HL-60/S4 (cell line): ENCODE results near the gene PXDC1.

Source experiments
- in situ Hi-C: fragments of 300-500 bp; cut with MboI; formaldehyde crosslinking; loops from 2 replicates; pipeline ENCODE4 v1.14.3; 2022; ENCODE audit warnings: low sequenced_read_pairs

Gene PXDC1

DNA sequence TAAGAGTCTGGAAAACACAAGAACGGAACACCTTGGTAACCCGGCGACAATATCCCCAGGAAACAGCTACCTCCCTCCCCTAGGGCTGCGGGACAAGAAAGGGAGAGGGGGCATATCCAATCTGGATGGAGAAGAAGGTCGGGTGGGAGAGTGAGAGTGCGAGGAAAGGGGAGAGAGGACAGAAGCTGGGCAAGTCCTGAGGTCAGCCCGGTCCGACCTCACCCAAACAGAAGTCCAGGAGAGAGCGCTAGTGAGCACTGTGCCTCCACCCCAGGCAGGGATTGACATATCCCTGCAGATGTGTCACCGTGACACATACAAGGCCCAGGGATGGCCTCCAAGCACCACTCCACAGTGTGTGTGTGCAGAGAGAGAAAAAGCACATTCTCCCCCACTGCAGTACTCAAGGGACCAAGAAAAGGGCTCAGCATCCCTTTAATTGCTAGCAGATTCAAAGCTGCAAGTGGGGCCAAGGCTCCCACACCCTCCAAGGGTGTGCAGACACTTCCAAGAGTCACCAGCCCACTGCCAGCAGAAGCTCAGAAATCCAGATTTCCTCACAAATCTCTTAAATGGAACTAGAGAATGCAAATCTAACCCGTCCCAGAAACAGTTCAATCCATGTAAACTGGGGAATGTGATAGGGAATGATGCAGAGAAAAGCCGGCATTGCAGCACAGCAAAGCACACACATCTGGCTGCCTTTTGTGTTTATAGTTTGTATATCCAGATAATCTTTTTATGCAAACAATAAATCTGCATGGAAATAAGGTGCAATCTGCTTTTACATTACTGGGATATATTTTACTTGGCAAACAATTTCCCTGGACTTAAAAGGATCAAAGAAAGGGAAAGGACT is 3.1 kb downstream of the PXDC1 start:
- in situ Hi-C loops, result loop anchor here (10.0 to 25.0 kb wide), 4 partner anchors 246 to 761 kb away; partner anchors contain the start of gene NQO2

DNA sequence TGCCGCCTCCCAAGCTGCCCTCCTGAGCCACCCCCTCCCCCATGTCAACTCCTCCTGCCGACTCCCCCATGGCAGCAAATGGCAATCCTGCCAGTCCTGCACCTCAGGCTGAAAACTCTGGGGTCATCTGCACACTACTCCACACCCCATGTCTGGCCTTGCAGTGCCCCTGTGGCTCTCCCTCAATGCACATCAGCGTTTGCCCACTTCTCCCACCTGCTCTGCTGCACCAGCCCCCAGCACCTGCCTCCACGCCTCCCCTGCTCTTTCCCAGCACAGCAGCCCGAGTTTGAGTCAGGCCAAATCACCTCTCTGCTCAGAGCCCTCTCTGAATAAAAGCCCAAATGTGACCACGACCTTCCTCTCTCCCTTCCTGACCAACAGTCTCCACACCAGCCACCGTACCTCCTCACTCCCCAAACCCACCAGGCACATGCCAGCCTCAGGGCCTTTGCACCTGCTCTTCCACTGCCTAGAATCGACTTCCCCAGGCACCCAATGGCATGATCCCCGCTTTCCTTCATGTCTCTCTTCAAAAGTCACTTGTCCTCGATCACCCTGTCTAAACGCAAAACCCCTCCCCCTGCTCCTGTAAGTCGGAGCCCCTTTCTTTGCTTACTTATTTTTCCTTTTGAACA is 4.3 kb downstream of the PXDC1 start:
- in situ Hi-C loops, result loop anchor here (10.0 to 25.0 kb wide), 4 partner anchors 248 to 760 kb away; partner anchors contain the start of gene NQO2

DNA sequence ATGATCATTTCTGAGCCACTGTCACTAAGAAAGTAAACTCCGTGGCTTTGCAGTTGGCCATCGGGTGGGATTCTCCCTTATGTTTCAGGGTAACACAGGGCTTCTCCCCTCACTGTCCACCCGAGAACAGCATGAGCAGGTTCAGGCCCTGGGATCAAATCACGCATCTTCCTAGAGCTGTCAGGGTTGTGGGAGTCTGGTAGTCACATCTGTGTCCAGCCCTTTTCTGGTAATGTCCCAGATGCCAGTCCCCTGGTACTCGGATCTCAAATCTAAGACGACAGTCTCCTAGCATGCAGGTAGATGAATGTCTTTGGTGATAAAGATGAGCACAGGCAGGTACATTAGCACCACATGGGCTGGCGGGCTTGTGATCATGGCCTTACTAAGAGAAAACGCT is 4.8 kb downstream of the PXDC1 start:
- in situ Hi-C loops, result loop anchor here (10.0 to 25.0 kb wide), 4 partner anchors 248 to 759 kb away; partner anchors contain the start of gene NQO2

DNA sequence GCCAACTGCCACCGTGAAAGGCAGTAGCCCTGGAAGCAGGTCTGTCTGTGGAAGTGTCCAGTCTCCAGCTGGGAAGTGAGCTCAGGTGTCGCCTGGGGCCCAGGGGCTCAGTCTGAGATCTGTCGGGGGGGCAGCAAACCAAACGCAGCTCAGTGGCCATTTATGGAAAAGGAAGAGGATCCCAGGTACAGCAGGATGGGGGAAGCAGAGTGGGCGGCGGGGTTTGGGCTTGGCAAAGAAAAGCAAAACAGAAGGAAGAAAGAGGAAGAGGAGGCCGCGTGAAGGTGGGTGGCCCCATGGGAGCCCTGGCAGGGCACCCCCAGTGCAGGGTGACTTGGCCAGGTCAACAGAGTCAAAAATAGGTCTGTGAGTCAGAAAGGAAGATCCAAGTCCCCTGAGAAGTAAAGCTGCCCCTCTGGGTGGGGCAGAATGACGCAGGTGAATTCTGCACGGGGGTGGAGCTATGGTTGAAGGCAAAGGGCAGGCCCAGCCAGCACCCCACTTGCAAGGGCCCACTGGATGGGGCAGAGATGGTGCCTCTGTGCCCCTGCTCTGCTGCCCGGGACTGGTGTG is 5.3 kb downstream of the PXDC1 start:
- in situ Hi-C loops, result loop anchor here (10.0 to 25.0 kb wide), 4 partner anchors 249 to 759 kb away; partner anchors contain the start of gene NQO2

DNA sequence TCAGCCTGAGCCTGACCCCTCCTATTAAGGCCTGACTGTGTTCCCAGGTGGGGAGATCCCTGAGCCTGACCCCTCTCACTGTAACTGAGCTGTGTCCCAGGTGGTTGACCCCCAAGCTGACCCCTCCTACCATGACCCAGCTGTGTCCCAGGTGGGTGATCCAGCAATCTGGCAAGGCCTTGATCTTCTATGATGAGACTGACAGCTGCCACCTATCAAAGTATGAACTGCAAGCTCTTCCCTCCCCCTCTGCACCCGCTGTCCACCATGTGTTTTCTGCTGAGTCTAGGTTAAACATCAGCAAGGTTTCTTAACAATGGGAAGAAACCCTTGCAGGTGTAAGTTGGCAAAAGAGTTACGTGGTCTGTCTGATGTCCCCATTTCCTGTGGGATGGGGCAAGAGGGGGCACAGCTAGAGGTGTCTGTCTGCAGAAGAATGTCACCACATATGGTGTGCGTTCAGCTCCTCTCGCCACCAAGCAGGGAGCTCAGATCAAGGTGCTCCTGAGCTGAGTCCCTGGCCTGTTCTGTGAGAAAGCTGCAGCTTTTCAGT is 5.9 kb downstream of the PXDC1 start:
- in situ Hi-C loops, result loop anchor here (10.0 to 25.0 kb wide), 4 partner anchors 249 to 758 kb away; partner anchors contain the start of gene NQO2

DNA sequence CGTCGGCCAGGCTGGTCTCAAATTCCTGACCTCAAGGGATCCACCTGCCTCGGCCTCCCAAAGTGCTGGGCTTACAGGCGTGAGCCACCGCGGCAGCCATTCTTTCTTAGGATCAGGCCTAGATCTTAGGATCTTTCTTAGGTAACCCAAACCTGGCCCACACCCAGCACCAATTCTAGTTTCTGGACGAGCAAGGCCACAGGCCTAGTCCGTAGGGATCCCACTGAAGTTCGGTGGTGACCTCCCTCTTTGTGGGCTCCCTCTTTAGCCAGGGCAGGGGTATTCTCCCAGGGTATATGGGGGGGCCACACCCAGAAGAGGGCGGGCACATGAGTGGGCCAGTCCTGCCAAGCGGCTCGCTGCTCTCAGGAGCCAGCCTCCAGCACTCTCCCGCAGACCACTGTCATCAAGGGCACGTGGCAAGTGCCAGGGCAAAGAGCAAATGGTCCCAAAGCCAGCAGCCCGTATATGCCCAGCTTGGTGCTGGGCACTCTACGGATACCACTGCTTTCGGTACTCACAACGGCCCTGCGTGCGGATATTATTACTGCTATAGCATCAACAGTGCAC is 6.5 kb downstream of the PXDC1 start:
- in situ Hi-C loops, result loop anchor here (10.0 to 25.0 kb wide), 4 partner anchors 250 to 758 kb away; partner anchors contain the start of gene NQO2

DNA sequence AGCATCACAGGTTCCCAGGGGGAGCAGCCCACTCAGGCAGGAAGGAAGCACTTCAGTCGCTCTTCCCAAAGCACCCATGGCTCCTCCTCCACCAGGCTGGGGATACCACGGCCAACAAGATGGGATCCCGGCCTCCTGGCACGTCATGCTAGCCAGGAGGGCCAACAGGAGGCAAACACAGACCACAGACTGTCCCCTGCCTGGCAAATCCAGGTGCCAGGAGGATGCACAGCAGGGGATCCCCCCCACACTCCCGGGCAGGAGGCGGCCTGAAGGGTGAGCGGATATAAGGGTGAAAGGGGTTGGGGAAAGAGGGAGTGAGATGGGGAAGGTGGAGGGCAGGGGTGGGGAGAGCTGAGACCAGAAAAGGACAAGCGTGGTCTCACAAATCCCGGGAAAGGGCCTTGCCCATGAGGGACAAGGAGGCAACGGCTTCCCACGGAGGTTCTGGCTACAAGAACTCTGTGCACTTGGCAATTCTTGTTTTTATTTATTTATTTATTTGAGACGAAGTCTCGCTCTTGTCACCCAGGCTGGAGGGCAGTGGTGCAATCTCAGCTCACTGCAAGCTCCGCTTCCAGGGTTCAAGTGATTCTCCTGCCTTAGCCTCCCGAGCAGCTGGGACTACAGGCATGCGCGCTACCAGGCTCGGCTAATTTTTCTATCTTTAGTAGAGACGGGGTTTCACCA is 7.2 kb downstream of the PXDC1 start:
- in situ Hi-C loops, result loop anchor here (10.0 to 25.0 kb wide), 4 partner anchors 250 to 757 kb away; partner anchors contain the start of gene NQO2

DNA sequence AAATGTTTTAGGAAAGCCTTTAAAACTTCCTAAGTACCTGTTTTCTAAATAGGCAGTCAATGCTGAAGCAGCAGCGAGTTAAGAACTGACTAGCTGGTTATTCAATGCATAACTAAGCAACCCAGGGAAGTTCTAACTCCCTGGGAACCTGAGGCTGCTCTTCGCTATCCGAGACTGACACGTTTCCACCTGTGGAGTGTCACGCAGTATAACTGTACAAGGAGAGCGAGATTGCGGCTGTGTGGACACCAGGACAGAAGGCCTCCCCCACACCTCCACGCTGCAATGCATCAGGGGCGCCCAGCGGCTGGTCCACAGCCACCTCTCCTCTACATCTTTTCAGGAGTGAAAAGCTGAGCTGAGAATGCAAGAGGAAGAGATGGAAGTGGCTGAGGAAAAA is 8.0 kb downstream of the PXDC1 start:
- in situ Hi-C loops, result loop anchor here (10.0 to 25.0 kb wide), 4 partner anchors 251 to 756 kb away; partner anchors contain the start of gene NQO2

DNA sequence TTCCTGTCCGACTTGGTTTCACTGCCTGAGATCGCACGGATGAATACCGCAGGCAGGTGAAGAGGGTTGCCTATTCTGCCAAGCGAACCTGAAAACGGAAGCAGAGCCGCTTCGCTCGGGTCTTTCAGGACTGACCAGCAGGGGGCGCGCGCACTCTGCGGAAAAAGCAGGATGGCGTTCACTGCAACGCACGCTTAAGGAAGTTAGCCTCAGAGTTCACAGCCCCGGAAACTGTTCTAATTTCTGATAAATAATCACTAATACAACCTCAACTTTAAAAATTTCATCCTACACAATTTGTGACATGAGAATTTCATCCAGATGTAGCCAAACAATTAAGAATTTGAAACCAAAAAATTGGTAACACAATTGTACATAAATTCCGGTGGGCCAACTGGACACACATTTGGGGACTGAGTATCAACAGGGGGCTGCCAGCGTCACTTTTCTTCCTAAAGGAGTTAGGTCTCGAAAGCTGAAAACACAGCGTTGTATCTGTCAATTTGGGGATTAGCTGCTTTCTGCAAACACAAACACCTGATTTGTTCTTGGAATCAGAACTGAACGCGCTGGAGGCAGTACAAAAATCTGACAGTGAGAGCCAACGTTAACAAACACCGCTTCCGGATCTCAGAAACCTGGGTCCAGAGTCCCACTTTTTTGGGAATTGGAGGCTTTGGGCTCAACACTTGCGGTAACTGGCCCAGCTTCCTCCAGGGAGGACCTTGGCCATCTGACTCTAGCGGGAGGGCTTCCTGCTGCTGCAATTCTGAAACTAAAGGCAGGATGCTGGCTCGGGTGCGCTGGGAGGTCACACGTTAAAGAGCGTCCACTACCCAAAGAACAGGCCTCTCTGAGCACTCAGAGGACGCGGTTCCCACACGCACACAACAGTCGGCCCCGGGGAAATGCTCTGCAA is 8.8 kb downstream of the PXDC1 start:
- in situ Hi-C loops, result loop anchor here (10.0 to 25.0 kb wide), 4 partner anchors 252 to 755 kb away; partner anchors contain the start of gene NQO2

DNA sequence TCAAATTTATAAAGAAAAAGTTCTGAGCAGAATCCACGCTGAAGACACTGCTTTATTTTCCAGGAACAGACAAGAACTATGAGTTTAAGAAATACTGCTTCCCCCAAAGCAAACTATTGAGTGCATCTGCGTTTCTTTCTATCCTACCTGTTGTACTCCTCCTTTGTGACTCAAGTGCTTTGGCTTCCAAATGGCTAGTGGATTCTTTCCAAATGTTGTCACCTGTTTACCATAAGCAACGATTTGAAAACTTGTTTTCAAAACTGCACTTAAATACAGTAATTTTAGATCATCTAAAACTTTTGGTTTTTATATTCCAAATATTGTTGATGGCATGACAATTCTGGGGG is 9.5 kb downstream of the PXDC1 start:
- in situ Hi-C loops, result loop anchor here (10.0 to 25.0 kb wide), 4 partner anchors 253 to 755 kb away; partner anchors contain the start of gene NQO2

DNA sequence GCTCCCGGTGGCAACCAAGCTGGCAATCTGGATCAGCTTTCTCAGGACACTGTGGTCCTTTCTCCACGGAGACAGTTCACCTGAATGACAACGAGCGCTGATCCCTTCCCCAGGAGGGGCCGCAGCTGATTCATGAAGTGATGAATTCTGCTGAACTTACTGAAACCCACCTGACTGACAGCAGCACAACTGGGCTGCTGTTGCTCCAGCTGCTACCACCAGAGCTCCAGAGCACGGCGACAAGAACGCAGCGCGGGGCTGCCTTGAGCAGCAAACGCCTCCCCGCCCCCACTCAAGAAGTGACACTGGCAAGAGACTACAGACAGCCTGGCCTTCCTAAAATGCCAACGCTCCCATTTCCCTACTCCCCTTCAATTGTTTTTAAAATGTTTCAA is 10.0 kb downstream of the PXDC1 start:
- in situ Hi-C loops, result loop anchor here (10.0 to 25.0 kb wide), 4 partner anchors 253 to 754 kb away; partner anchors contain the start of gene NQO2

DNA sequence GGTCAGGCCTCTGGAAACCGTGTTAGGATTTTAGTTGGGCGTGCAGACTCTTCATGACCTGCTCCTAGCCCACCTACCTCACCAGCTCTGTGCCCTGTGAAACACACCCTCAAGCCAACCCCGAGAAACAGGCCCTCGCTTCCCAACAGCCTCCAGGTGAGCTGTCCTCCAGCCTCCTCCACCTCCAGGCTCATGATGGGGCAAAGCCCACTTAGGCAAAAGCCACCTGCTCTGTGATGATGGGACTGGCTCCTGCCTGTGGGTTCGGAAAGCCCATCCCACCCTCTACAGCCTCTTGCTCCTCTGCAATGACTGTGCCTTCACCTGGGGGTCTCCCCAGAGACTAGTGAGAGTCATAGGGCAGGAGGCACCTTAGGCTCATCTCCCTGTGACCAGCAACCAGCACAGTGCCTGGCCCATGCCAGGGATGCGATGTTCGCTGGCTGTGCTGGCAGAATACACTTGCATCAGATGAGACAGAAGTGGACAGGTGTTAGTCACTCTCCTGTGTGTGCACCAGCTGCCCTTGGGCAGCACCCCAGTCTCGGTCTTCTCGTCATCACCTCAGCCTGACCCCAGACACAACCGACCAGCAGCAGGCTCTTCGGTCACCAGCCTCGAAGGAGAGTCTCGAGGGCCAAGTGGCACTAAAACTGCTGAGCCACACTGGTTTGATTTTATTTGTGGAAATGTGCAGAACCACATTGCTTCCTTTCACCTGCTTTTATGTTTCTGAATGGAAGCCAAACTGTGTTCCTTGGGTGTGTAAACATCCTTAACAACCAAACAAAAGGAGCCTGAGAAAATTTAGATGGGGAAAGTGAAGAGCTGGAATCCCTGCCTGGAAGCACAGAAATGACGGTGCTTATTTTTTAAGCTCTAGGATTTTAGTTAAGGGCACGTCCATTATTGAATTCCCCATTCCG is 10.7 kb downstream of the PXDC1 start:
- in situ Hi-C loops, result loop anchor here (10.0 to 25.0 kb wide), 4 partner anchors 254 to 754 kb away; partner anchors contain the start of gene NQO2

DNA sequence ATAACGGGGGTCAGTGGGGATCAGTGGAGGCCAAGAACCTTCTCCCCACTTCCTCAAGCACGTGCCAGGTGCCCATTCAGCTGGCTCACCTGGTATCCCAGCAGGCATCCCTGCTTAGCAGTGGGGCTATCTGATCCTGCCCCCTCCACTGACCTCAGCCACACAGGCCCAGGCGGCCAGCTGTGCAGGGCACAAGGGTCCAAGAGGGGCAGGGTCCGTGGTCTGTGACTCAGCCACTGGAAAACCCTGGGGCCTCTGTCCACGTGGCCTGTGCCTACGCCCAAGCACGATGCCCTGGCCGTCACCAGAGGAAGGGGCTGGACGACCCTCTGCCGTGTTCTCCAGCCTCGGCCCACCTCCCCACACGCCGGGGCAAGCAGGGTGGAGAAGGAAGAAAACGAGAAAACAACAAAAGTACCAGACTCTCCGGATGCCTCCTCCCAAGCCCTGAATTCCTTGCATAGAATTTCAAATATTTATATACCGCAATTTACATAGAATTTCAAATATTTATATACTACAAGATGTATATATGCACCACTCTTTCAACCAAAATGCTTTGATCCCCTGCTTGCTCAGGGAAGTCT is 12.1 kb downstream of the PXDC1 start:
- in situ Hi-C loops, result loop anchor here (10.0 to 25.0 kb wide), 4 partner anchors 423 to 752 kb away; partner anchors contain the start of gene NQO2

DNA sequence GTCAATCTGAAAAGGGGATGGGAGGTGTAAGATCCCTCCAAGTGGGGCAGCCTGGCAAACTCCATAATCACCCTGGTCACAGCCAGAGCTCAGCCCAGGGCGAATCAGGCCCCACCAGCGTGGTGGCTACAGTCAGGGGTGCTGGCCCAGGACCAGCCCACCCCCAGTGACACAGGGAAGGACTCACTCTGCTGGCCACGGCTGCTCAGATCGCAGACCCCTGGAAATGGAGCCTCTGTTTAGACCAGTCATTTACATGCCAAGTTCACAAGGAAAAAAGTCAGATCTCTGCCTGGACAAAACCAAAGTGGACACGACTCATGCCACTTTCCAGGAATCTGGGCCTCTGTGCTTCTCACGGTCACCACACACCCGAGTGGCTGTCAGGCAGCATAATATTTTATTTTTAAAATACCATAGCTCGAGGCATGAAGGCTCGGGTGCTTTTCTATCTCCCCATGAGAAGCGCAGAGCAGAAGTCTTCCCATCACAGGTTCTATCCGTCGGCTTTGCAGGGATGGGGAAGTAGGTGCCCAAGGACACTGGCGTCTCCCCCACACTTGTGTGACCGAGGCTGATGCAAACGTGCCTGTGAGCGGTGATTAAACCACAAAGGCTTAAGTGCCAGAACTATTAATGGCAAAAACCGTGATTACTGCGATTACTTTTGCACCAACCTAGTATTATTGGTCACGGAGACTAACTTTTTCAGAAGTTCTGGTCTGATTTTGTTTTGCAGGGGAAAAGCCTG is 13.0 kb downstream of the PXDC1 start:
- in situ Hi-C loops, result loop anchor here (10.0 to 25.0 kb wide), 4 partner anchors 424 to 751 kb away; partner anchors contain the start of gene NQO2

DNA sequence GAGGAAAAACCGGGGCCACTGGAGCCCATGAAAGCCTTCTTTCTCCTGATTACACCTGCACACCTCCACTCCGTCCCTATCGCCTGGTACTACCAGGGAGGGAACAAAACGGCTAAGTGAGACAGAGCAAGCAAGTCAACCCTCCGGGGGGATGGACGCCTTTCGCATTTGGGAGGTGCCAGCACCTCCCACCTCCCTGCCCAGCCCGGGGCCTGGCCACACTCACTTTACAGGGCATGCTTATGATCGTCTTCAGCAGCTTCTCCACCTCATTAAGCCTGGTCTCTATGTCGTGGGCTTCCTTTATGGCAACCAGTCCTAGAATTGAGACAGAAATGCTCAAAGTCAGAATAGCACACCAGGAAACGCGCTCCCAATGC is 13.7 kb downstream of the PXDC1 start:
- in situ Hi-C loops, result loop anchor here (10.0 to 25.0 kb wide), 4 partner anchors 424 to 751 kb away; partner anchors contain the start of gene NQO2

DNA sequence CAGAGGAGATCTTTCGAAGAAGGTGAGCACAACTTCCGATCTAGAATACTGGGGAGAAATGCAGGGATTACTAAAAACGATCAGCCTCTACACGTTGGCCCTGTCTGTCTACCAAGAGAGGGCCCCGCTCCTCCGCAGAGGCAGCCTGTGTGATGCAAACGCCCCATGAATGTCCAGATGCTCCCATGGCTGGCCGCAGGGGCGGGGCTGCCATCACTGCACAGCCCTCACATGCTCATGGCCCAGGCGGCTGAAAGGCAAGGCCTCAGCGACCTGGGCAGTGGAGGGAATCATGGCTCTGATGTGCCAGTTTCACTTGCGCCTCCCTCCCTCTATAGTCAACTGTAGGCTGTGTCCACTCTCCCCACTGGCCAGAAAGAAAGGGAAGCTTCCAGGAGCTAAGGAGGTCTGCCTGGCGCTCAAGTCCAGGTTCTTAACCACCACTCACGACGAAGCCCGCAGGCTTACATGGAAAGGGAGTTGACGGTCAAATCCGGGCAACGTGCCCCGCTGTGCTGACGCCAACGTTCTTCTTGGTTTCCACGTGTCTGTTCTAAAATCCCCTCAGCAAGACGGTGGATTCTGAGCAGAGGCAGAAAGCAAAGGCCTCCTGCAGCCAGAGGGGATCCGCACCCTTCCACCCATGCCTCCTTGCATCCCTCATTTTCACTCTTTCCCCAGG is 14.2 kb downstream of the PXDC1 start:
- in situ Hi-C loops, result loop anchor here (10.0 to 25.0 kb wide), 4 partner anchors 425 to 750 kb away; partner anchors contain the start of gene NQO2
